Measurements from ENCODE around the gene BRD7. TPM values are rescaled to one million over a fixed set of nuclear protein-coding genes. Genes with fewer than 3 reads are reported as not detected.

Gene BRD7
- total RNA-seq, 1 donor from 2014 or later = 112 TPM

GRCh38 chr16:50271148-50272041, 97.4 kb downstream of the BRD7 start:
- DNase-seq (ENCODE audit: low spot score) = no peak
- Mint-ChIP-seq H3K36me3 (ENCODE audit: low read depth, unreplicated experiment) (peaks cover 3% of the 10 kb centered on the region), H3K27ac (ENCODE audit: unreplicated experiment) (no peak overlapping the region), H3K4me1 (ENCODE audit: unreplicated experiment) (peaks cover 12% of the 10 kb centered on the region), H3K27me3 (ENCODE audit: unreplicated experiment) (no peaks in the 10 kb centered on the region), H3K9me3 (ENCODE audit: unreplicated experiment) (no peaks in the 10 kb centered on the region), H3K4me3 (ENCODE audit: unreplicated experiment) (no peak overlapping the region)
- no peak for TF ChIP-seq CTCF (IDR thresholded peaks at IDR 0.05; ENCODE audit: unreplicated experiment)

- Mint-ChIP-seq H3K27ac (ENCODE audit: unreplicated experiment) (no peak overlapping the region), H3K27me3 (ENCODE audit: unreplicated experiment) (no peaks in the 10 kb centered on the region), H3K4me3 (ENCODE audit: unreplicated experiment) (no peak overlapping the region), H3K9me3 (ENCODE audit: unreplicated experiment) (no peaks in the 10 kb centered on the region), H3K36me3 (ENCODE audit: low read depth, unreplicated experiment) (peaks cover 3% of the 10 kb centered on the region), H3K4me1 (ENCODE audit: unreplicated experiment) (peaks cover 12% of the 10 kb centered on the region)
- no peak for TF ChIP-seq CTCF (IDR thresholded peaks at IDR 0.05; ENCODE audit: unreplicated experiment)
- DNase-seq (ENCODE audit: low spot score) = no peak
These were observed 98.2 kb downstream of the BRD7 start for GRCh38 chr16:50270510-50271147.

GRCh38 chr16:50269769-50270509, 98.8 kb downstream of the BRD7 start:
- no peak overlapping the region for H3K27ac Mint-ChIP-seq (ENCODE audit: unreplicated experiment)

GRCh38 chr16:50269061-50269705, 99.6 kb downstream of the BRD7 start:
- Mint-ChIP-seq H3K4me3 (ENCODE audit: unreplicated experiment) (no peak overlapping the region), H3K27me3 (ENCODE audit: unreplicated experiment) (no peaks in the 10 kb centered on the region), H3K4me1 (ENCODE audit: unreplicated experiment) (peaks cover 14% of the 10 kb centered on the region), H3K9me3 (ENCODE audit: unreplicated experiment) (no peaks in the 10 kb centered on the region), H3K36me3 (ENCODE audit: low read depth, unreplicated experiment) (peaks cover 3% of the 10 kb centered on the region), H3K27ac (ENCODE audit: unreplicated experiment) (peak overlapping the region; percentile 64)
- no peak for DNase-seq (ENCODE audit: low spot score)
- no peak for TF ChIP-seq CTCF (IDR thresholded peaks at IDR 0.05; ENCODE audit: unreplicated experiment)

More at GRCh38 chr16:50269769-50270509, 98.8 kb downstream of the BRD7 start:
- Mint-ChIP-seq H3K27me3 (ENCODE audit: unreplicated experiment) (no peaks in the 10 kb centered on the region), H3K9me3 (ENCODE audit: unreplicated experiment) (no peaks in the 10 kb centered on the region), H3K36me3 (ENCODE audit: low read depth, unreplicated experiment) (peaks cover 3% of the 10 kb centered on the region), H3K4me3 (ENCODE audit: unreplicated experiment) (no peak overlapping the region), H3K4me1 (ENCODE audit: unreplicated experiment) (peaks cover 14% of the 10 kb centered on the region)
- DNase-seq (ENCODE audit: low spot score) = no peak
- TF ChIP-seq CTCF (IDR thresholded peaks at IDR 0.05; ENCODE audit: unreplicated experiment) = no peak

Measured in endothelial cell (in vitro differentiated cells).